Measurements from ENCODE around the gene NCAPD2.
A peak's percentile ranks its signal among the peaks of the same experiment; 100 is the strongest.

NCAPD2 gene

GRCh38 chr12:6493497-6494257, at the start of gene NCAPD2:
NCAPD2 (plus strand) TSS chr12:6494102; CDS start chr12:6495099, 997 bp downstream.
- peak within 1 kb of the TSS; percentile 95 for H3K27ac ChIP-seq
- H3K9ac ChIP-seq: peak within 1 kb of the TSS; percentile 33
- peaks cover 27% of the 10 kb centered on the region for H3K79me2 ChIP-seq
- peak; percentile 54 for TF ChIP-seq CTCF (IDR thresholded peaks at IDR 0.05)
- peaks cover 11% of the 10 kb centered on the region for H3K4me1 ChIP-seq
- H3K9me3 ChIP-seq (ENCODE audit: control insufficient read depth, low read length): no peaks in the 10 kb centered on the region
- no peaks in the 10 kb centered on the region for H3K36me3 ChIP-seq (ENCODE audit: control insufficient read depth, insufficient read depth, low read length)
- H3K4me3 ChIP-seq (ENCODE audit: low read depth, low read length): peak within 1 kb of the TSS; percentile 94
- peak within 1 kb of the TSS; percentile 94 for H3K4me2 ChIP-seq (ENCODE audit: low read length)
- H2AFZ ChIP-seq: peak within 1 kb of the TSS; percentile 99
- H3K27me3 ChIP-seq (ENCODE audit: control insufficient read depth, insufficient read depth, low read length): no peaks in the 10 kb centered on the region

- Histone ChIP-seq H3K36me3 (ENCODE audit: control insufficient read depth, insufficient read depth, low read length) (no peaks in the 10 kb centered on the region), H3K4me2 (ENCODE audit: low read length) (no peak within 1 kb of the TSS), H3K27me3 (ENCODE audit: control insufficient read depth, insufficient read depth, low read length) (no peaks in the 10 kb centered on the region), H3K4me3 (ENCODE audit: low read depth, low read length) (no peak within 1 kb of the TSS), H2AFZ (no peak within 1 kb of the TSS), H3K9me3 (ENCODE audit: control insufficient read depth, low read length) (no peaks in the 10 kb centered on the region), H3K4me1 (no peaks in the 10 kb centered on the region), H3K9ac (no peak within 1 kb of the TSS), H3K79me2 (no peaks in the 10 kb centered on the region), H3K27ac (no peak within 1 kb of the TSS)
- no peak for TF ChIP-seq CTCF (IDR thresholded peaks at IDR 0.05)
These were observed 48.9 kb upstream of the NCAPD2 start, which contains the start of gene CD27 for GRCh38 chr12:6444704-6445688. CD27 (plus strand) TSS chr12:6444955; CDS start chr12:6445096, 141 bp downstream.

GRCh38 chr12:6450091-6450868, 43.6 kb upstream of the NCAPD2 start:
- Histone ChIP-seq H3K79me2 (no peaks in the 10 kb centered on the region), H3K9ac (no peak overlapping the region), H2AFZ (peak overlapping the region; percentile 94), H3K27me3 (ENCODE audit: control insufficient read depth, insufficient read depth, low read length) (no peaks in the 10 kb centered on the region), H3K9me3 (ENCODE audit: control insufficient read depth, low read length) (no peaks in the 10 kb centered on the region), H3K27ac (peak overlapping the region; percentile 100), H3K4me1 (peaks cover 23% of the 10 kb centered on the region), H3K36me3 (ENCODE audit: control insufficient read depth, insufficient read depth, low read length) (no peaks in the 10 kb centered on the region), H3K4me2 (ENCODE audit: low read length) (peak overlapping the region; percentile 78), H3K4me3 (ENCODE audit: low read depth, low read length) (peak overlapping the region; percentile 53)
- TF ChIP-seq CTCF (IDR thresholded peaks at IDR 0.05): no peak

- Histone ChIP-seq H3K36me3 (ENCODE audit: control insufficient read depth, insufficient read depth, low read length) (no peaks in the 10 kb centered on the region), H3K9ac (peak overlapping the region; percentile 21)
These were observed 43.0 kb upstream of the NCAPD2 start for GRCh38 chr12:6450869-6451347.

More at GRCh38 chr12:6450869-6451347, 43.0 kb upstream of the NCAPD2 start:
- no peak for TF ChIP-seq CTCF (IDR thresholded peaks at IDR 0.05)
- H3K27ac ChIP-seq: peak overlapping the region; percentile 100
- H3K4me3 ChIP-seq (ENCODE audit: low read depth, low read length): peak overlapping the region; percentile 53
- H3K4me2 ChIP-seq (ENCODE audit: low read length): peak overlapping the region; percentile 78
- H3K27me3 ChIP-seq (ENCODE audit: control insufficient read depth, insufficient read depth, low read length): no peaks in the 10 kb centered on the region
- no peaks in the 10 kb centered on the region for H3K9me3 ChIP-seq (ENCODE audit: control insufficient read depth, low read length)
- H3K4me1 ChIP-seq: peaks cover 23% of the 10 kb centered on the region
- H3K79me2 ChIP-seq: no peaks in the 10 kb centered on the region
- peak overlapping the region; percentile 94 for H2AFZ ChIP-seq

All from parathyroid adenoma (tissue), 2 donors.